HepG2 (cell line): ENCODE results near the gene CRKL. TPM values are rescaled to one million over a fixed set of nuclear protein-coding genes. Genes with fewer than 3 reads are reported as not detected.

ENCODE experiments used
- ETV5 ChIP-seq: IDR thresholded peaks from 2 replicates; pipeline ENCODE4 v1.6.1; 2018; ENCODE audit warnings: missing biosample characterization, missing genetic modification reagents, inconsistent platforms, borderline replicate concordance
- MATR3 ChIP-seq: sonication (generic); formaldehyde crosslinking; IDR thresholded peaks from 2 replicates; pipeline ENCODE4 v1.4.0; 2020; ENCODE audit warnings: missing genetic modification reagents
- MBNL3 ChIP-seq: fragments of 250-450 bp; sonication (Bioruptor Pico); conservative IDR thresholded peaks from 2 replicates; pipeline ENCODE4 v1.8.0; 2022; ENCODE audit warnings: mild to moderate bottlenecking, inconsistent platforms
- MED13 ChIP-seq: sonication (generic); formaldehyde crosslinking; IDR thresholded peaks from 2 replicates; pipeline ENCODE4 v1.5.0; 2020; ENCODE audit warnings: missing genetic modification reagents
- MEF2D ChIP-seq: sonication (generic); formaldehyde crosslinking; IDR thresholded peaks from 2 replicates; pipeline ENCODE4 v1.5.1; 2020; ENCODE audit warnings: mild to moderate bottlenecking, missing genetic modification reagents
- NFE2 ChIP-seq: sonication (generic); formaldehyde crosslinking; IDR thresholded peaks from 2 replicates; pipeline ENCODE4 v1.4.0; 2020; ENCODE audit warnings: missing genetic modification reagents
- REPIN1 ChIP-seq: sonication (generic); formaldehyde crosslinking; IDR thresholded peaks from 2 replicates; pipeline ENCODE4 v1.8.0; 2022; ENCODE audit warnings: missing genetic modification reagents, low read depth, mild to moderate bottlenecking, borderline replicate concordance
- RFX3 ChIP-seq: IDR thresholded peaks from 2 replicates; pipeline ENCODE4 v1.6.1; 2016; ENCODE audit warnings: missing biosample characterization, missing genetic modification reagents
- SSRP1 ChIP-seq: IDR thresholded peaks from 2 replicates; pipeline ENCODE4 v1.6.1; 2016; ENCODE audit warnings: control low read depth
- ZNF264 ChIP-seq: sonication (generic); formaldehyde crosslinking; IDR thresholded peaks from 2 replicates; pipeline ENCODE4 v1.4.0; 2020; ENCODE audit warnings: missing genetic modification reagents
- ZNF546 ChIP-seq: sonication (generic); formaldehyde crosslinking; conservative IDR thresholded peaks from 2 replicates; pipeline ENCODE4 v1.8.1; 2023; ENCODE audit warnings: mild to moderate bottlenecking, missing genetic modification reagents
- ZNF570 ChIP-seq: sonication (generic); formaldehyde crosslinking; IDR thresholded peaks from 2 replicates; pipeline ENCODE4 v1.4.0; 2020; ENCODE audit warnings: mild to moderate bottlenecking, missing genetic modification reagents, borderline replicate concordance
- ZZZ3 ChIP-seq: sonication (generic); formaldehyde crosslinking; IDR thresholded peaks from 2 replicates; pipeline ENCODE4 v1.4.0; 2020; ENCODE audit warnings: missing genetic modification reagents, mild to moderate bottlenecking, borderline replicate concordance
- polyA plus RNA-seq, 8 experiments: library from polyadenylated mRNA; depleted of rRNA in 3 of 8; stranded (reverse) in 7 of 8; unstranded in 1 of 8; fragments of >200 nt; fragmentation: Illumina TruSeq in 4 of 8; extraction: Trizol in 4 of 8; gene quantifications; 2 replicates each; pipeline versions ENCODE4 v1.2.1 to v1.2.3, GENCODE V29; 2011 to 2016; ENCODE audit warnings: low read depth in 4 of 8, missing spikeins in 1 of 8, mixed read lengths in 1 of 8; ENCODE audit not compliant: insufficient read depth in 1 of 8
- total RNA-seq, 5 experiments: library from RNA; depleted of rRNA; stranded (reverse); fragments of >200 nt; fragmentation: Illumina TruSeq; extraction: Trizol; gene quantifications; 2 replicates each; pipeline ENCODE4 v1.2.3, GENCODE V29; 2016; ENCODE audit warnings: low read depth in 1 of 5
- TF ChIP-seq, protein P1 (sequence below): sonication (generic); formaldehyde crosslinking; IDR thresholded peaks from 2 replicates; pipeline ENCODE4 v1.4.0; 2020; ENCODE audit warnings: missing genetic modification reagents
- TF ChIP-seq, protein P2 (sequence below): sonication (generic); formaldehyde crosslinking; IDR thresholded peaks from 2 replicates; pipeline ENCODE4 v1.4.0; 2020; ENCODE audit warnings: missing genetic modification reagents
- TF ChIP-seq, protein P3 (sequence below): IDR thresholded peaks from 2 replicates; pipeline ENCODE4 v1.6.1; 2016; ENCODE audit warnings: missing biosample characterization, missing genetic modification reagents, low read depth
- TF ChIP-seq, protein P4 (sequence below): sonication (generic); formaldehyde crosslinking; IDR thresholded peaks from 2 replicates; pipeline ENCODE4 v1.9.0; 2021; ENCODE audit warnings: missing genetic modification reagents, borderline replicate concordance
- TF ChIP-seq, protein P5 (sequence below): sonication (generic); formaldehyde crosslinking; IDR thresholded peaks from 2 replicates; pipeline ENCODE4 v1.5.0; 2020; ENCODE audit warnings: mild to moderate bottlenecking, low read depth, missing genetic modification reagents, borderline replicate concordance

The CRKL gene
- total and polyA plus RNA-seq, 2 of the 13 experiments (the other 11 are each of a cell fraction or from before 2014, with no cell fraction given) = 37.4 to 60.6 TPM

DNA sequence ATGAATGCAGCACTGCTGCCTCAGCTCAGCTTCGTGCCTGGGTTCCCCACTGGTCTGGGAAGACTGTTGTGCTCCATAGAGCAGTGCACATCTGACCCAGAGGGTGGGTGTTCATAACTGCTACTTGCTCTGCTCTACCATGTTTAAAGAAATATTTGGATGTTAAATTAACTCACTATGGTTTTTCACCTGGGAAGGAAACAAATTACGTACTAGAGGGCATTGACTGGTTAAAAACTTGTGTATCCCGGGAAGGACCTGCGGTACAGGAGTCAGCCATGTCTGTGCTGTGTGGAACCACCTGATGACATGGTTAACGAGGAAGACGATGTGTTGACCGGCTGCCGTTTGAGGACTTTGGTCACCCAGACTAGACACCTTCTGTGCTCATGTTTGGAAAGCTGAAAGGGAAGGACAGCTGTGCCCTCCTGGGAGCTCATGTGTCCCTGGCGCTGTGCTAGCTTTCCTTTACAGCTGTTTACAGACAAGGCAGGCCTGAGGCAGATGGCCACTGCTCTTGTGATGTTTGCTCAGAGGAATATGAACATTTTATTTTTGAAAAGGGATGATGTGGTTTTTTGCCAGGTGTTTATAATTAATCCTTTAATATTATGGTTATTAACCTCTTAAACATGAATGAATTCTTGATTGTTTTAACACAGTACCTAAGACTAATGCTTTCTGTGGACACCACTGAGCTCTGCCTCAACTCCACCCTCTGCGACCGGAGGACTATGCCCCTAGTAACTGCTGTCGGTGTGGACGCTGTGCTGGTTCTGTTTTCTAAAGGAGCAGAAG lies 35.5 kb downstream of the CRKL start (continued):
- TF ChIP-seq, protein P1, sequence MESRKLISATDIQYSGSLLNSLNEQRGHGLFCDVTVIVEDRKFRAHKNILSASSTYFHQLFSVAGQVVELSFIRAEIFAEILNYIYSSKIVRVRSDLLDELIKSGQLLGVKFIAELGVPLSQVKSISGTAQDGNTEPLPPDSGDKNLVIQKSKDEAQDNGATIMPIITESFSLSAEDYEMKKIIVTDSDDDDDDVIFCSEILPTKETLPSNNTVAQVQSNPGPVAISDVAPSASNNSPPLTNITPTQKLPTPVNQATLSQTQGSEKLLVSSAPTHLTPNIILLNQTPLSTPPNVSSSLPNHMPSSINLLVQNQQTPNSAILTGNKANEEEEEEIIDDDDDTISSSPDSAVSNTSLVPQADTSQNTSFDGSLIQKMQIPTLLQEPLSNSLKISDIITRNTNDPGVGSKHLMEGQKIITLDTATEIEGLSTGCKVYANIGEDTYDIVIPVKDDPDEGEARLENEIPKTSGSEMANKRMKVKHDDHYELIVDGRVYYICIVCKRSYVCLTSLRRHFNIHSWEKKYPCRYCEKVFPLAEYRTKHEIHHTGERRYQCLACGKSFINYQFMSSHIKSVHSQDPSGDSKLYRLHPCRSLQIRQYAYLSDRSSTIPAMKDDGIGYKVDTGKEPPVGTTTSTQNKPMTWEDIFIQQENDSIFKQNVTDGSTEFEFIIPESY (CRISPR knock-in tag) = peak; percentile 68
- TF ChIP-seq RFX3 (CRISPR knock-in tag) = no peak
- TF ChIP-seq, protein P2, sequence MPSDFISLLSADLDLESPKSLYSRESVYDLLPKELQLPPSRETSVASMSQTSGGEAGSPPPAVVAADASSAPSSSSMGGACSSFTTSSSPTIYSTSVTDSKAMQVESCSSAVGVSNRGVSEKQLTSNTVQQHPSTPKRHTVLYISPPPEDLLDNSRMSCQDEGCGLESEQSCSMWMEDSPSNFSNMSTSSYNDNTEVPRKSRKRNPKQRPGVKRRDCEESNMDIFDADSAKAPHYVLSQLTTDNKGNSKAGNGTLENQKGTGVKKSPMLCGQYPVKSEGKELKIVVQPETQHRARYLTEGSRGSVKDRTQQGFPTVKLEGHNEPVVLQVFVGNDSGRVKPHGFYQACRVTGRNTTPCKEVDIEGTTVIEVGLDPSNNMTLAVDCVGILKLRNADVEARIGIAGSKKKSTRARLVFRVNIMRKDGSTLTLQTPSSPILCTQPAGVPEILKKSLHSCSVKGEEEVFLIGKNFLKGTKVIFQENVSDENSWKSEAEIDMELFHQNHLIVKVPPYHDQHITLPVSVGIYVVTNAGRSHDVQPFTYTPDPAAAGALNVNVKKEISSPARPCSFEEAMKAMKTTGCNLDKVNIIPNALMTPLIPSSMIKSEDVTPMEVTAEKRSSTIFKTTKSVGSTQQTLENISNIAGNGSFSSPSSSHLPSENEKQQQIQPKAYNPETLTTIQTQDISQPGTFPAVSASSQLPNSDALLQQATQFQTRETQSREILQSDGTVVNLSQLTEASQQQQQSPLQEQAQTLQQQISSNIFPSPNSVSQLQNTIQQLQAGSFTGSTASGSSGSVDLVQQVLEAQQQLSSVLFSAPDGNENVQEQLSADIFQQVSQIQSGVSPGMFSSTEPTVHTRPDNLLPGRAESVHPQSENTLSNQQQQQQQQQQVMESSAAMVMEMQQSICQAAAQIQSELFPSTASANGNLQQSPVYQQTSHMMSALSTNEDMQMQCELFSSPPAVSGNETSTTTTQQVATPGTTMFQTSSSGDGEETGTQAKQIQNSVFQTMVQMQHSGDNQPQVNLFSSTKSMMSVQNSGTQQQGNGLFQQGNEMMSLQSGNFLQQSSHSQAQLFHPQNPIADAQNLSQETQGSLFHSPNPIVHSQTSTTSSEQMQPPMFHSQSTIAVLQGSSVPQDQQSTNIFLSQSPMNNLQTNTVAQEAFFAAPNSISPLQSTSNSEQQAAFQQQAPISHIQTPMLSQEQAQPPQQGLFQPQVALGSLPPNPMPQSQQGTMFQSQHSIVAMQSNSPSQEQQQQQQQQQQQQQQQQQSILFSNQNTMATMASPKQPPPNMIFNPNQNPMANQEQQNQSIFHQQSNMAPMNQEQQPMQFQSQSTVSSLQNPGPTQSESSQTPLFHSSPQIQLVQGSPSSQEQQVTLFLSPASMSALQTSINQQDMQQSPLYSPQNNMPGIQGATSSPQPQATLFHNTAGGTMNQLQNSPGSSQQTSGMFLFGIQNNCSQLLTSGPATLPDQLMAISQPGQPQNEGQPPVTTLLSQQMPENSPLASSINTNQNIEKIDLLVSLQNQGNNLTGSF = no peak
- TF ChIP-seq MATR3 = no peak
- no peak for TF ChIP-seq ZNF546
- TF ChIP-seq ZNF264 (CRISPR knock-in tag) = no peak; the same call in 1 of the 2 replicates
- TF ChIP-seq MBNL3 (CRISPR knock-in tag) = no peak
- TF ChIP-seq, protein P3, sequence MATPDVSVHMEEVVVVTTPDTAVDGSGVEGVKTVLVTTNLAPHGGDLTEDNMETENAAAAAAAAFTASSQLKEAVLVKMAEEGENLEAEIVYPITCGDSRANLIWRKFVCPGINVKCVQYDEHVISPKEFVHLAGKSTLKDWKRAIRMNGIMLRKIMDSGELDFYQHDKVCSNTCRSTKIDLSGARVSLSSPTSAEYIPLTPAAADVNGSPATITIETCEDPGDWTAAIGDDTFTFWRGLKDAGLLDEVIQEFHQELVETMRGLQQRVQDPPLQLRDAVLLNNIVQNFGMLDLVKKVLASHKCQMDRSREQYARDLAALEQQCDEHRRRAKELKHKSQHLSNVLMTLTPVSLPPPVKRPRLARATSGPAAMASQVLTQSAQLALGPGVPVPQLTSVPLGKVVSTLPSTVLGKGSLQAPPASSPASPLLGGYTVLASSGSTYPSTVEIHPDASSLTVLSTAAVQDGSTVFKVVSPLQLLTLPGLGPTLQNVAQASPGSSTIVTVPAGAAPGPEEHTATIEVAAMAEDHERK (CRISPR knock-in tag) = no peak
- TF ChIP-seq SSRP1 (CRISPR knock-in tag) = no peak
- peak; percentile 35; the same call in 1 of the 2 replicates for TF ChIP-seq ETV5
- TF ChIP-seq, protein P4, sequence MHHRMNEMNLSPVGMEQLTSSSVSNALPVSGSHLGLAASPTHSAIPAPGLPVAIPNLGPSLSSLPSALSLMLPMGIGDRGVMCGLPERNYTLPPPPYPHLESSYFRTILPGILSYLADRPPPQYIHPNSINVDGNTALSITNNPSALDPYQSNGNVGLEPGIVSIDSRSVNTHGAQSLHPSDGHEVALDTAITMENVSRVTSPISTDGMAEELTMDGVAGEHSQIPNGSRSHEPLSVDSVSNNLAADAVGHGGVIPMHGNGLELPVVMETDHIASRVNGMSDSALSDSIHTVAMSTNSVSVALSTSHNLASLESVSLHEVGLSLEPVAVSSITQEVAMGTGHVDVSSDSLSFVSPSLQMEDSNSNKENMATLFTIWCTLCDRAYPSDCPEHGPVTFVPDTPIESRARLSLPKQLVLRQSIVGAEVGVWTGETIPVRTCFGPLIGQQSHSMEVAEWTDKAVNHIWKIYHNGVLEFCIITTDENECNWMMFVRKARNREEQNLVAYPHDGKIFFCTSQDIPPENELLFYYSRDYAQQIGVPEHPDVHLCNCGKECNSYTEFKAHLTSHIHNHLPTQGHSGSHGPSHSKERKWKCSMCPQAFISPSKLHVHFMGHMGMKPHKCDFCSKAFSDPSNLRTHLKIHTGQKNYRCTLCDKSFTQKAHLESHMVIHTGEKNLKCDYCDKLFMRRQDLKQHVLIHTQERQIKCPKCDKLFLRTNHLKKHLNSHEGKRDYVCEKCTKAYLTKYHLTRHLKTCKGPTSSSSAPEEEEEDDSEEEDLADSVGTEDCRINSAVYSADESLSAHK (CRISPR knock-in tag) = no peak
- no peak for TF ChIP-seq REPIN1 (CRISPR knock-in tag)
- no peak for TF ChIP-seq ZNF570 (CRISPR knock-in tag)
- TF ChIP-seq NFE2 = no peak
- TF ChIP-seq MEF2D (CRISPR knock-in tag) = no peak; the same call in none of the 2 replicates
- no peak for TF ChIP-seq ZZZ3 (CRISPR knock-in tag)
- TF ChIP-seq MED13 (CRISPR knock-in tag) = no peak
- TF ChIP-seq, protein P5, sequence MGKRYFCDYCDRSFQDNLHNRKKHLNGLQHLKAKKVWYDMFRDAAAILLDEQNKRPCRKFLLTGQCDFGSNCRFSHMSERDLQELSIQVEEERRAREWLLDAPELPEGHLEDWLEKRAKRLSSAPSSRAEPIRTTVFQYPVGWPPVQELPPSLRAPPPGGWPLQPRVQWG (CRISPR knock-in tag) = no peak
